A172 (cell line): ENCODE results near the gene MORN3. TPM values are rescaled to one million over a fixed set of nuclear protein-coding genes. Genes with fewer than 3 reads are reported as not detected.
"Not testable (repeated sequence)": the region's sequence is repeated elsewhere in the genome, so short reads cannot be mapped to it uniquely, and the experiment has no call there.

Experiments used
- DNase-seq: peaks from one replicate; pipeline ENCODE4 v3.0.0-alpha.2; 2015; ENCODE audit warnings: low spot score
- total RNA-seq: library from RNA; depleted of rRNA; stranded (reverse); fragments of >200 nt; shearing (Covaris generic); gene quantifications from 2 replicates; pipeline ENCODE4 v1.2.3, GENCODE V29; 2014; rRNA removed

MORN3 gene, protein sequence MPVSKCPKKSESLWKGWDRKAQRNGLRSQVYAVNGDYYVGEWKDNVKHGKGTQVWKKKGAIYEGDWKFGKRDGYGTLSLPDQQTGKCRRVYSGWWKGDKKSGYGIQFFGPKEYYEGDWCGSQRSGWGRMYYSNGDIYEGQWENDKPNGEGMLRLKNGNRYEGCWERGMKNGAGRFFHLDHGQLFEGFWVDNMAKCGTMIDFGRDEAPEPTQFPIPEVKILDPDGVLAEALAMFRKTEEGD
- 0.02 and 1.5 TPM in 2 replicates for total RNA-seq

DNA sequence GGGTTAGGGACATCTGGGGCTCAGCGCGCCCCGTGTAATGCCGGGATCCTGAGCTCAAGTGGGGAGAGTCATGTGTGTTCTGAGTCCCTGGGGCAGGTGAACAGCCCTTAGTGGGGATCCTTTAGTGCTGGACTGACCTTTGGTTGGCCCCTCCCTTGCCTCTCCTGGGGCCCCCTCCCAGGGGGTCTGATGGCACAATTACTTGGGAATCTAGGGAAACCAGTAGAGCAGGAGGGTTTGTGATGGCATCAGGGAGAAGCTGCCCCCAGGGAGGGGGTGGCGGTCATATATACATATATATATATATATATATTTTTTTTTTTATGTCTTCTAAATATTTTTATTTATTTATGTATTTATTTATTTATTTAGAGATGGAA is at the start of gene MORN3:
Gene MORN3 (minus strand): TSS at position 134 of the 380 bp plus-strand sequence. CDS start 171 bp downstream, outside the sequence.
- no peak for DNase-seq

DNA sequence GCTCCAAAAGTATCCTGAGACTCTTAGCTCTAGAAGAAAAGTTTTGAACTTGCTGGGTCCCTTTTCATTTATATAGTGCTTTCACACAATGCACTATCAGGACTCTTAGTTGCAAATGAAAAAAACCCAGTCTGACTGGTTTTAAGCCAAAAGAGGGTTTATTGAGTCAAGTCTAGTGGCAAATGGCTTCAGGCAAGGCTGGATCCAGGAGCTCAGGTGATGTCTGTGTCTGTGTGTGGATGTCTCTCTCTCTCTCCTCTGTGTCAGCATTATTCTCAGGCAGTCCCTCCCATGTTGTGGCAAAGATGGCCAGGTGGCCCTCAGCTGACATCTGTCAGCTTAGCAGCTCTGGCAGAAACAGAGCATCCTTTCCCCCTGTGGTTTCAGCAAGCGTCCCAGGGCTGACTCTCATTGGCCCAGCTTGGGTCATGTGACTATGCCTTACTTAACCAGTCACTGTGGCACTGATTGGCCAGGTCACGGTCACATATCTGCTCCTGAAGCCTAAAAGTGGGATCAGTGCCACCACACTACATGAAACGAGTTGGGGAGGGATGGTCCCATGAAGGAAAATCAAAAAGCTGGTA is 49.3 kb upstream of the MORN3 start:
- DNase-seq, result no peak

DNA sequence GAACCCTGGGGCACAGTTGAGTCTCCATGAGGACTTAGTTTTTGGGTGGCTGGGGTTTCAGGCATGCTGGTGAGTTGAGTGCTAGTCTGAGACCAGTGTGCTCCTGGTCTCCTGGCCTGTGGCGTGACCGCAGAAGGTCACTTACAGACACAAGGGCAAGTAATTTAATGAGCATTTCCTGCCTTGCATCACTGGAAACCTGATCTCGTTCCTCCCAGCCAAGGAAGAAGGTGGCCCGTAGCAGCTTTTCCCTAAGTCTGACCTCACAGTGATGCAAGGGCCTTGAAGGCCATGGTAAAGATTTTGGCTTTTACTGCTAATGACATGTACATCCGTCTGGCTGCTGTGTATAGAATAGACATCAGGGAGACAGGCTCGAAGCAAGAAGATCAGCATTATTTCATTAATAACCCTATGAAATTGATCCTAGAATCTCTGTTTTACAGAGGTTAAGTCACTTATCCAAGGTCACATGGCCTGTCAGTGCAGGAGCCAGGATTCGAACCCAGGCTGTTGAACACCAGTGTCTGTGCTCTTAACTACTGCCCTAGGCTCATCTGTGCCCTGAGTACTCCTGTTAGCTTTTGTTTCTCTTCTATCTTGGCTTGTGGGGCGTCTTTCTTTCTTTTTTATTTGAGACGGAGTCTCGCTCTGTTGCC is 47.7 kb upstream of the MORN3 start:
- peak; percentile 95 for DNase-seq

DNA sequence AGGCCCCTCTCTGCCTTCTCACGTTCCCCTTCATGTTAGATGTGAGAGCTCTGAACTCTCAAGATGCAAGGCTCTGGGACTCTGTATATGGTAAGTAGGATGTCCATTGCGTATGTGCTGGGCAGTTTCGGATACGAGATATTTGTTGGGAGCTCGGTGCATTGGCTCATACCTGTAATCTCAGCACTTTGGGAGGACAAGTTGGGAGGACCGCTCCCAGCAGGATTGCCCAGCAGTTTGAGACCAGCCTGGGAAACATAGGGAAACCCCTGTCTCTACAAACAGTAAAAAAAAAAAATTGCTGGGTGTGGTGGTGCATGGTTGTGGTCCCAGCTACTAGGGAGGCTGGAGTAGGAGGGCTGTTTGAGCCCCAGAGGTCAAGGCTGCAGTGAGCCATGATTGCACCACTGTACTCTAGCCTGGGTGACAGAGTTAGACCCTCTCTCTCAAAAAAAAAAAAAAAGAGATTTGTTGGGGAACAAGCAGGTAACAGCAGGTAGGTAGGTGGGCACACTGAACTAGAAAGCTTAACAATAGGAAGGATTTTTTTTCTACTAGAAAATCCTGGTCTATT is 46.5 kb upstream of the MORN3 start:
- DNase-seq, result no peak

GRCh38 chr12:121715055-121715454 is 45.6 kb upstream of the MORN3 start:
- not testable (repeated sequence) for DNase-seq

- DNase-seq, result no peak
Measured at GRCh38 chr12:121713793-121714192, 44.3 kb upstream of the MORN3 start.

DNA sequence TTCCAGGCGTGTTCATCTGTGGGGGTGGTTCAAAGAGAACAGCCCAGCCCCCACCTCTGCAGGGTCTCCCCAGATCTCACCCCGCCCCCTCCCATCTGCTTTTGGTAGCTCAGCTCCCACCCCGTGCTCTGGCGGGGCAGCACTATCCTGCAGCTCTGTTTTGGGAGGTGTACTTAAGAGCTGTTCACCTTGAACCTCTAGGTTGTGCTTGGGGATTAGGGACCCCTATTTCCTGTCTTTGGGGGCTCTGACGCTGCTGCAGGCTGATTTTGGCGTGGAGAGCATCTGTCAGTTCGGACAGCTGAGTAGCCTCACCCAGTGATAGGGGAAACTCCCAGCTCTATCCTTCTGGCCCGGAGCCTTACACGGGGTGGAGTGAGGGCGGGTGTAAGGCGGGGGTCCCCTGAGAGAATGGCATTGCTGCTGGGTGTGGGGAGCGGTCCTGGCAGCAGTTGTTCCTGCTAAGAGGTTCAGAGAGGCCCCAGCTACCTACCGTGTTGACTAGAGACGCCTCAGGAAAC is 43.9 kb upstream of the MORN3 start:
- DNase-seq, result no peak

DNA sequence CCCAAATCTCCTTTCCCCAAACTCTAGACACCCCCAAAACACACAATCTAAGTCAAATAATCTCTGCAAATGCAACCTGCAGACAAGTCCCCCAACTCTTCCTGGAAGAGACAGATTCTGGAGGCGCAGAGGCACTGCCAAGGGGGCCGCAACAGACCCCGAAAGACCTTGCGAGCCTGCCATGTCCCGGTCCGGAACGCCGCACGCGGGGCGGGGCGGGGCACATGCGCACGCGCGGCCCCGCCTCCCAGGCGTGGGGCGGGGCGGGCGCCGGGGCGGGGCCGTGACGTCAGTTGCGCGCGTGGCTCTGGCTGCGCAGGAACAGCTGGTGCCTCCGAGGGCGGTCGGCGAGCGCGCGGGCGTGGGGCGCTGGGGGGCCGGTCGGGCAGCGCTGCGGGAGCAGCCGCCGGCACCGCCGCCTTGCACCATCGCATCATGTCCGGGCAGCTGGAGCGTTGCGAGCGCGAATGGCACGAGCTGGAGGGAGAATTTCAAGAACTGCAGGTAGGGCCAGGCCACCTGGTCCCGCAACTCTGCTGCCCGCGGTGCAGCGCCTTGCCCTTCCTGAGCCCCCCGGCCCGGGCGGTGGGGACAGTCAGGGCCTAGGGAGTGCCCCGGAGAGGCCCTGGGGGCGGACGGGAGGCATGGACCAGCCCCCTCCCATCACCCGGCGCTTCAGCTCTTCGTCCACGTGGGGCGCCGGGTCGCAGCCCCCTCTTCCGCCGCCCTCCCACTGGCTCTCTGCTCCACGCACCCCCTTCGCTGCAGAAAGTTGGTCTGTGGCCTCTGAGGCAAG is 43.2 kb upstream of the MORN3 start, which contains the start of gene TMEM120B:
Gene TMEM120B (plus strand): TSS at position 292 of the 796 bp plus-strand sequence. CDS start 144 bp downstream, at position 436.
- peak; percentile 26 for DNase-seq

GRCh38 chr12:121712190-121712460 is 42.7 kb upstream of the MORN3 start:
- peak; percentile 22 for DNase-seq

GRCh38 chr12:121711361-121712189 is 42.1 kb upstream of the MORN3 start:
- DNase-seq, result no peak

DNA sequence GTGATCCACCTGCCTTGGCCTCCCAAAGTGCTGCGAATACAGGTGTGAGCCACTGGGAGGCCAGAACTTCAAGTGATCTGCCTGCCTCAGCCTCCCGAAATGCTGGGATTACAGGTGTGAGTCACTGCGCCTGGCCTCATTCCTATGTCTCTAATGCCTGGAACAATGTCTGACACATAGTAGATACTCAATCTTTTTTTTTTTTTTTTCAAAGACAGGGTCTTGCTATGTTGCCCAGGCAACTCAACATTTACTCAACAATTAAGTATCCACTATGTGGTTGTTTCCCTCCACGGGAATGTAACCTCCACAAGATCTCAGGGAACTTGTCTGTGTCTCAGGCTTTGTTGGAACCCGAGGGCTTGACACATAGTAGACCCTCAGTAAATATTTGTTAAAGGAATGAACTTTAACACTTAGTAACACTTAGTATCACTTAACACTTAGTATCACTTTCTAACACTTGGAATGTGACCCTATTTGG is 40.1 kb upstream of the MORN3 start:
- peak; percentile 65 for DNase-seq

DNA sequence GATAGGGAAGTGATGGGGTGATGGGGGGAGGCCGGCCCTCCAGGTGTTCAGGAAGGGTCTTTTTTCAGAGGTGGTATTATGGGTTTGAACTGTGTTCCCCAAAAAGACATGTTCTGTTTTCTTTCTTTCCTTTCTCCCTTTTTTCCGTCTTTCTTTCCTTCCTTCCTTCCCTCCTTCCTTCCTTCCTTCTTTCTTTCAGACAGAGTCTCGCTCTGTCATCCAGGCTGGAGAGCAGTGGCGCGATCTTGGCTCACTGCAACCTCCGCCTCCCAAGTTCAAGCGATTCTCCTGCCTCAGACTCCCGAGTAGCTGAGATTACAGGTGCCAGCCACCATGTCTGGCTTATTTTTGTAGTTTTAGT is 39.6 kb upstream of the MORN3 start:
- DNase-seq, result not testable (repeated sequence)

- no peak for DNase-seq
Measured at GRCh38 chr12:121708313-121709063, 39.0 kb upstream of the MORN3 start.

- DNase-seq, result no peak
Measured at GRCh38 chr12:121705514-121705913, 36.1 kb upstream of the MORN3 start.

DNA sequence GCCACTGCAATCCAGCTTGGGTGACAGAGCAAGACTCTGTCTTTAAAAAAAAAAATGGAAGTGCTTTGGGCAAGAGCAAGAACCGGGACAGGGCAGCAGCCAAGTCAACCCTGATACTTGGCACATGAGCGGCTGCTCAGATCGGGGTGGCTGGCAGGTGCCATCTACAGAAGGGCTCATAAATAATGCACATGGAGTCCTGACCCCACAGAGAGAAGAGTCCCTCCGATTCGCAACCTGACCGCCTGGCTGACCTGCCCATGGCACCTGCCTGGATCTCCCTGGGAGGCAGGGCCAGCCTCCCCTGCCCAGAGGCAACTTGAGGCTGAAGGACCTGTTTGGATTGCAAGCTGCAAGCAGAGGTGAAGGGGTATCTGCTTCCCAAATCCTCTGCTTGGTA is 33.5 kb upstream of the MORN3 start:
- no peak for DNase-seq

GRCh38 chr12:121701667-121702277 is 32.3 kb upstream of the MORN3 start:
- no peak for DNase-seq

DNA sequence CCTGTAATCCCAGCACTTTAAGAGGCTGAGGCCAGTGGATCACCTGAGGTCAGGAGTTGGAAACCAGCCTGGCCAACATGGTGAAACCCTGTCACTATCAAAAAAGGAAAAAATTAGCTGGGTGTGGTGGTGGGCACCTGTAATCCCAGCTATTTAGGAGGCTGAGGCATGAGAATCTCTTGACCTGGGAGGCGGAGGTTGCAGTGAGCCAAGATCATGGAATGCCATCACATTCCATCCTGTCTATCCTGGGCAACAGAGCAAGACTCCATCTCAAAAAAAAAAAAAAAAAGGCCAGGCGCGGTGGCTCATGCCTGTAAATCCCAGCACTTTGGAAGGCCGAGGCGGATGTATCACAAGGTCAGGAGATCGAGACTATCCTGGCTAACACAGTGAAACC is 28.4 kb upstream of the MORN3 start:
- peak; percentile 13 for DNase-seq

GRCh38 chr12:121697093-121697698 is 27.7 kb upstream of the MORN3 start:
- DNase-seq, result peak; percentile 52

- no peak for DNase-seq
Measured at GRCh38 chr12:121693155-121693687, 23.8 kb upstream of the MORN3 start.
